H1 (cell line): ENCODE results near the gene SPAG16.

ENCODE experiments used
- CHD1 ChIP-seq: IDR thresholded peaks from 2 replicates; pipeline ENCODE4 v1.6.1; 2012; ENCODE audit warnings: low read depth, low read length, improper control_type of control experiment
- EZH2 ChIP-seq: fragments of 200-600 bp; sonication (generic); IDR thresholded peaks from 2 replicates; pipeline ENCODE4 v1.7.1; 2012; ENCODE audit warnings: low read depth, mild to moderate bottlenecking, moderate library complexity, low read length, inconsistent platforms; ENCODE audit not compliant: severe bottlenecking
- GABPA ChIP-seq: IDR thresholded peaks from 2 replicates; pipeline ENCODE4 v1.6.1; 2011; ENCODE audit warnings: mild to moderate bottlenecking, low read length, moderate library complexity, borderline replicate concordance; ENCODE audit not compliant: insufficient read depth
- POLR2AphosphoS5 ChIP-seq: IDR thresholded peaks from 2 replicates; pipeline ENCODE4 v1.6.1; 2011; ENCODE audit warnings: low read depth, low read length
- SRF ChIP-seq: IDR thresholded peaks from 2 replicates; pipeline ENCODE4 v1.6.1; 2011; ENCODE audit warnings: mild to moderate bottlenecking, low read depth, low read length, moderate library complexity
- TEAD4 ChIP-seq: IDR thresholded peaks from 2 replicates; pipeline ENCODE4 v1.6.1; 2012; ENCODE audit warnings: low read depth, low read length, inconsistent platforms, mixed read lengths
- ZNF274 ChIP-seq: IDR thresholded peaks from 2 replicates; pipeline ENCODE4 v1.7.0; 2012; ENCODE audit warnings: low read length, borderline replicate concordance; ENCODE audit errors: extremely low read depth
- TF ChIP-seq, protein P1 (sequence below): IDR thresholded peaks from 2 replicates; pipeline ENCODE4 v1.6.1; 2012; ENCODE audit warnings: low read length, inconsistent platforms

DNA sequence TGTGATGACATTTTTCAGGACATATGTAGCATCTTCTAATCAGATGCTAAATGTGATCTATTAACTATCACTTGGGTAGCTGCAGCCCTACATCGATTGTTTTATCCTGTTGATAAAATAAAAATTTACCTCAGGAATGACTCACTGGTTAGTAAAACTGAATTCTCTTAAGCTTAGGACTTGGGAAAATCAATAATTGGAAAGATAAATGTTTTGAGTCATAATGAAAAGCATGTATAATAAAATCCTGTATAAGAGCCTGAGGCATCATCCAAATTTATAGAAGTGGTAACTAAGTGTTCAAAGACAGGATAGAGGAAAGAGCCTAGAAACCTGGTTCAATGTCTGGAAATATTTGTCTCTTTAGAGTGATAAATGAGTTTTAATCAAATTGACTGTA lies 958.5 kb downstream of the SPAG16 start:
- TF ChIP-seq POLR2AphosphoS5 (no peak), EZH2 (no peak), SRF (no peak), TEAD4 (no peak), CHD1 (no peak), GABPA (no peak), ZNF274 (no peak)
- TF ChIP-seq, protein P1, sequence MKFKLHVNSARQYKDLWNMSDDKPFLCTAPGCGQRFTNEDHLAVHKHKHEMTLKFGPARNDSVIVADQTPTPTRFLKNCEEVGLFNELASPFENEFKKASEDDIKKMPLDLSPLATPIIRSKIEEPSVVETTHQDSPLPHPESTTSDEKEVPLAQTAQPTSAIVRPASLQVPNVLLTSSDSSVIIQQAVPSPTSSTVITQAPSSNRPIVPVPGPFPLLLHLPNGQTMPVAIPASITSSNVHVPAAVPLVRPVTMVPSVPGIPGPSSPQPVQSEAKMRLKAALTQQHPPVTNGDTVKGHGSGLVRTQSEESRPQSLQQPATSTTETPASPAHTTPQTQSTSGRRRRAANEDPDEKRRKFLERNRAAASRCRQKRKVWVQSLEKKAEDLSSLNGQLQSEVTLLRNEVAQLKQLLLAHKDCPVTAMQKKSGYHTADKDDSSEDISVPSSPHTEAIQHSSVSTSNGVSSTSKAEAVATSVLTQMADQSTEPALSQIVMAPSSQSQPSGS, result no peak
